HTR-8/SVneo (cell line): ENCODE results near the gene LSG1.
A peak's percentile ranks its signal among the peaks of the same experiment; 100 is the strongest.

Source experiments
- DNase-seq: peaks from one replicate; pipeline ENCODE4 v3.0.0; 2011; ENCODE audit warnings: low spot score, mixed read lengths; ENCODE audit not compliant: insufficient read length
- FAIRE-seq: peaks from 2 replicates; lab custom pipeline; 2011; peaks lifted over from hg19 to GRCh38; lab: Jason Lieb, UNC

Gene LSG1

DNA sequence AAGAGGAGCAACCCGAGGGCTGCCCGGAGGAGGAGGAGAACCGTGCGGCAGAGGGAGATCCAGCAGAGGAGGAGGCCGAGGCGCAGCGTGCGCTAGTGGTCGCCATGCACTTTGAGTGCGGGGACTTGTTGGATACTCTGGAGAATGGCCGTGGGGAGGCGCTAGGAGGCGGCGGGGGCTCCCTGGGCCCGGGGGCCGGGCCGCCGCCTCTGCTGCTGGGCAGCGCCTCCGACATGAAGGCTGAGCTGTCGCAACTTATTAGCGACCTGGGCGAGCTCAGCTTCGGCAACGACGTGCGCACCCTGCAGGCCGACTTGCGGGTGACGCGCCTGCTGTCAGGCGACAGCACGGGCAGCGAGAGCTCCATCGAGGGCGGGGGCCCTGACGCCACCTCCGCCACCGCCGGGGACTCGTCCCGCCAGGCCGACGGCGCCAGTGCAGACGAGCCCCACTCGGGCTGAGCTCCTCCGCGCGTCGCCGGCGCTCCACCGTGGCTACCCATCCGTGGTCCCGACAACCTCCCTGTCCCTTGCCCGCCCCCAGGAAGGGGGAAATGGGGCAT is 15.7 kb upstream of the LSG1 start:
- FAIRE-seq = no peak
- no peak for DNase-seq

DNA sequence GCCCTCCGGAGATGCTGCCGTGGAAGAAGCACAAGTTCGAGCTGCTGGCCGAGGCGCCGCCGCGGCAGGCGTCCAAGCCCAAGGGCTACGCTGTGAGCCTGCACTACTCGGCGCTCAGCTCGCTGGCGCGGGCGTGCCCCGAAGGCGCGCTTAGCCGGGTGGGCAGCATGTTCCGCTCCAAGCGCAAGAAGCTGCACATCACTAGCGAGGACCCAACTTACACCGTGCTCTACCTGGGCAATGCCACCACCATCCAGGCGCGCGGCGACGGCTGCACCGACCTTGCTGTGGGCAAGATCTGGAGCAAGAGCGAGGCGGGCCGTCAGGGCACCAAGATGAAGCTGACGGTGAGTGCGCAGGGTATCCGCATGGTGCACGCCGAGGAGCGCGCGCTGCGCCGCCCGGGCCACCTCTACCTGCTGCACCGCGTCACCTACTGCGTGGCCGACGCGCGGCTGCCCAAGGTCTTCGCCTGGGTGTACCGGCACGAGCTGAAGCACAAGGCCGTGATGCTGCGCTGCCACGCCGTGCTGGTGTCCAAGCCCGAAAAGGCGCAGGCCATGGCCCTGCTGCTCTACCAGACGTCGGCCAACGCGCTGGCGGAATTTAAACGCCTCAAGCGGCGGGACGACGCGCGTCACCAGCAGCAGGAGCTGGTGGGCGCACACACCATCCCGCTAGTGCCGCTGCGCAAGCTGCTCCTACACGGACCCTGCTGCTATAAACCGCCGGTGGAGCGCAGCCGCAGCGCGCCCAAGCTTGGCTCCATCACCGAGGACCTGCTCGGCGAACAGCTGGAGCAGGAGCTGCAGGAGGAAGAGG is 15.0 kb upstream of the LSG1 start:
- FAIRE-seq = no peak

DNA sequence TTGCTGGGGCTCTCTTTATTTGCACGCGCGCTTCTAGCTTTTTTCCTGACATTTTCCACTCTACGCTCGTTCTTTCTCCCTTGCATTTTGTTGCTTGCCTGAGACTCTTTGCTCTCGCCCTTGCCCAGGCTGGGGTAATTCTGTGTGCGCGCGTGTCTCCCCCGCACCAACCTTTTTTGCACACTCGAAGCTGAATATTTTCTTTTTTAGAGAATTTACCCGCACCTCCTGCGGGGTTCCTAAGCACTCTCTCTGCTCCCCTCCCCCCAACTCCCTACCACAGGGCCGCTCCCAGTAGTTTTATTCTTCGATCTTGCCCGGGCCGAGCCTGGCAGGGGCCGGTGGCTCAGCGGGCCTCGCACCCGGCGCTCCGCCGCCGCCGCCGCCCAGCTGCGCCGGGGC is 14.4 kb upstream of the LSG1 start:
- DNase-seq = no peak

More for the DNA sequence above, 15.0 kb upstream of the LSG1 start:
- no peak for DNase-seq

DNA sequence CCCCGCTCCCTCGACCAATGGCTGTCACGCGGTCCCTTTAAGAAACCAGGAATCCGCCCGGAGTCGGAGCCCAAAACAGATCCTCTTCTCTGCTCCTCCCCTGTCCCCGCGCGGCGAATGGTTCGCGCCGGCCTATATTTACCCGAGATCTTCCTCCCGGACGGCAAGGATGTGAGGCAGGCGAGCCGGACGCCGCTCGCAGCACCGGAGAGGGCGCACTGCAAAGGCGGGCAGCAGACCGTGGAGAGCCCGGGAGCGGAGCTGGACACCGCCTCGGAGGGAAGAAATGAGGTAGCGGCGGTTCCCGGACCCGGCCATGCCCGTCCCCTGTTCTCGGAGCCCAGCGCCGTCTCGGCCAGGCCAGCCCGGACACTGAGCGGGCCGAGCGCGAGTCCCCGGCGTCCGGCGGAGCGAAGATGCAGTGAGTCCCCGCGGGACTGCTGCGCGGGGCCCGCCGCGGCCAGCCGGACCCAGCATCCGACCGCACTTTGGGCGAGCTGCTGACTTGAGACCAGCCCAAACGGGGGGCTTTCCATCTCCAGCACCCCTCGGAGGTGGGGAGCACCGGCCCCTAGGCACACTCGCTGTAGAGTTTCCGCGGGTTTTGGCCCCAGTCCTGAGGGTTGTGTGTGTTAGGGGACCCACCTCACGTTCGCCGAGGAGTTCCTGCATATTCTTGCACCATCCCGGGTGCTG is 13.9 kb upstream of the LSG1 start, which contains the start of gene FAM43A:
FAM43A (plus strand) TSS at position 166 of the 696 bp plus-strand sequence. CDS start 944 bp downstream, outside the sequence.
- peak; percentile 80 for FAIRE-seq
- DNase-seq = peak; percentile 90

More for the DNA sequence above, 14.4 kb upstream of the LSG1 start:
- FAIRE-seq = no peak

DNA sequence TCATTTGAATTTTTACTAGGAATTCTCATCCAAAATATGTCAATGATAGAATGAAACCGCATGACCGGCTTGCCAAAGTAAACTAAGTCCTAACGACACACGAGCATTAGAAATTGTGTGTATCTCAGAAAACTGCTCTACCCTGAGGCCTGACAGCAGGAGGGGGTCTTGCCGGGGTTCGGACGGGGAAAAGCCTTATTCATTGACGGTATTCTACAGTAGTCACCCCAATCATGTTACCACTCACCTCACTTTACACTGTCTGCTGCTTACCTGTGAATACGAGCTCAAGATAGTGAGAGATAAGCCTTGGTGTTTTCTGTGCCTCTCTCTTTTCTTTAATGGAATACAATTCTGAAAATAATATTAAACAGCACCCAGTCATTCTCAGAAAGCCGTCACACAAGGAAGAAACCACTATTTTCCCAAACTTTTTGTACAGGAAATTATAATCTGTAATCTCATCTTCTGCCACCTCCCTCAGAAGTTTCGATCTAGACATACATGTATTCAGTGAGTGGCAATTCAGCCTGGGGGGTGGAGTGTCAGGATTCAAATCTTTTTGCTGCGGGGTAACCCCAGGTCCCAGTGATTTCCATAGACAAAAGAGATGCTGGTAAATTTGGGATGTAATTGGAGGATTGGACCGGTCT is 13.2 kb upstream of the LSG1 start:
- DNase-seq (no peak), FAIRE-seq (no peak)

DNA sequence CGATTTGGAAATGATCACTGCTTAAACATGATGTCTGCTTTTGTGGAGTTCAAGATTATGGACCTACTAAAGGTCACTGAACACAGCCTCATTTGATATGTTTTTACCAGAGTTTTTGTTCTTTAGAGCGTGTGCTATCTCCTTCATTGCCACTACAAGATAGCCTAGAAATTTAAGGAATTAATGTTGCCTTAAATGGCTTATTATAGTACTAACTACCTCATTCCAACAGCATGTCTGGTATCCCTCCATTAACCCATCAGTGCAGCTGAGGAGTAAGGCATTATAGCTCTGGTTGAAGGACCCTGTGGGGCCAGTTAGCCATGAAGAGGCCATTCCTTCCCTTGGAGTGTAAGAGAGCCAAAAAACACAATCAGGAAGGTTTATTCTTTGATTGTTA is 11.4 kb upstream of the LSG1 start:
- DNase-seq = no peak
- no peak for FAIRE-seq

DNA sequence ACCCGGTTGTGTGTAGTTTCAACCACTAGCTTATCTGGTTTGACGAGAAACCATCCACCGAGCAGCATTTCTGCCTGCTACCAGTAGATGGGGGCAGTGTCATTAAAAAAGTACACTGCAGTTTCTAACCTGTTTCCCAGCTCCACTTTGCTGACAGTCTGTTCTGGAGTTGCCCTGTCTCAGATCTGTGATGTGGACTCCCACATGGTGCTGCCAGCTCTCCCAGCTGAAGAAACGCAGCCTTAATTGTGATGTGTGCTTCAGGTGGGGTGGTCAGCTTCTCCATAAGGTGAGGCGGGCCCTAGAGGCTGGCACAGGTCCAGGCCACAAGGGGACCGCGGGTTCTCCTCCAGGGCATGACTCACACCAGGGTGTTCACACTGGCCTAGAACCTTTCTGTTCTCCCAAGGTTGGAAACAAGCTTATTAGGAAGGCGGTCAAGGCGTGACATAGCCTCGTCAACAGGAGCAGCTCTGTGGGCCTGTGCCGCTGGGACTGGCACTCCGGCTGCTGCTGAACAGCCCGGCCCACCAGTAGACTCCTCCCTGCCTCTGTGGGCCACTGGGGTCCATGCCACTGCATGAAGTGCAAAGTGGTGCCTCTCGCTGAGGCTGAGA is 10.8 kb upstream of the LSG1 start:
- peak; percentile 96 for FAIRE-seq
- DNase-seq = peak; percentile 86

DNA sequence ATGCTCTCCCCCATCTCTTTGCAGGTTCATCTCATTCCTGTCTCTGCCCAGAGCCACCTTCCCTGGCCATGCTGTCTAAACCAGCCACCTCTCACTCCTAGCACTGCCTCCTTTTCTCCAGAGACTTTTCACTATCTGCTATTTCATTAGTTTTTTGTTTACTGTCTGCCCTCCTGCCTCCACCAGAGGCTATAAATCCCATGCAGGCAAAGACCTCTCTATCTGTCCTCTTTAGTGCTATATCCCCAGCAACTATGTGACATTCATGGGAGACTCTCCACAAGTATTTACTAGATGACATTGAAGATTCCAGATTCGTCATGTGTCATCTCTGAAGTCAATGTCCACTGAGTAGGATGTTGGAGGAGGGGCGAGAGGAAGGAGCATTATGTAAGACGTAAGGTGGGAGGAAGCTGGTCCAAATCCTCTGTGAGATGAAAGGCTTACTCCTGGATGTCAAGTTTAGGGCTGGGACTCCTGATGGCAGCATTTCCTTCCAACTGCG is 10.2 kb upstream of the LSG1 start:
- DNase-seq = peak; percentile 33
- no peak for FAIRE-seq

DNA sequence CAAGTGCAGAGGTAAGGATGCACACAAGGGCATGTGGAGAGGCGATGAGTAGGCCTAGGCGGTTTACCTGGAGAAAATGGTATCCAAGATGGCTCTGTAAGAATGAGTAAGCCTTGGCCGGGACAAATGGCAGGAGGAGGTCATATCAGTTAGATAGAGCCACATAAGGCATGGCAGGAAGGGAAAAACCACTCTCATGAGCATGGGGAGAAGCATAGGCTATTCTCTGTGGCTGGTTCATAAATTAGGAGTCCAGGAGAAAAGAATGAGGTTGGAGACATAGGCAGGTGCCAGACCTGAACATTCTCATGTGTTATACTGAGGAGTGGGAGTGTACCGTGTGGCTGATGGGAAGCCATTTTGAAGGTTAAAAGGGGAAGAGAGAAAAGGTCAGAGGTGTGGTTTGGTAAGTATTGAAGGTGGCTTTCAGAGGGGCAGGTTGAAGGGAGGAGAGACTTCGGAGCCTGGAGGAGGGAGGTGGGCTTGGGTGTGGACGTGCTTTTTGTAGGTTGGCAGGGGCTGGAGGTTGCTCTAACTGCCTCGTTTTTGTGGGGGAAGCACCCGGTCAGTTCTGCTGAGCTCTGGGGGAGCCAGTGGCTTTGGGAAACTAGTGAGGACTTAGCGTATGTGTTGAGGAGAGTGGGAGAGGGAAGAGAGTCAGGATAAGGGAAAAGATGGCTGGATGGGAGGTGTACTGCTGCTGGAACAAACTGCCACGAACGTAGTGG is 9.1 kb upstream of the LSG1 start:
- FAIRE-seq (no peak), DNase-seq (no peak)

DNA sequence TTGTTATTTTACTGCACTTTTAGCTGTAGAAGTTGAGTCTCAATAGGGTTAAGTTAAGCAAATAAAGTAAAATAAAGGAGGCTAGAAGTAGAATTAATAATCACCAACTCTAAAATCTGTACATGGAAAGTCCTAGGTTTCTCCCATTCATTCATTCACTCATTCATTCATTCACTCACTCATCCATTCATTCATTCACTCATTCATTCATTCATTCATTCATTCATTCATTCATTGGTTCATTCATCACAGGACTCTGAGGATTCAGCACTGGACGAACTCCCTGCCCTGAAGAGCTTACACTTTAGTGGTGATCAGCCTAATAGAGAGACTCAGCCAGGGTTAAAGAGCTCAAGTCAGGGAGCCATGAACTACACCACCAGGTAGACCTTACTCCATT is 4.5 kb upstream of the LSG1 start:
- FAIRE-seq = no peak

DNA sequence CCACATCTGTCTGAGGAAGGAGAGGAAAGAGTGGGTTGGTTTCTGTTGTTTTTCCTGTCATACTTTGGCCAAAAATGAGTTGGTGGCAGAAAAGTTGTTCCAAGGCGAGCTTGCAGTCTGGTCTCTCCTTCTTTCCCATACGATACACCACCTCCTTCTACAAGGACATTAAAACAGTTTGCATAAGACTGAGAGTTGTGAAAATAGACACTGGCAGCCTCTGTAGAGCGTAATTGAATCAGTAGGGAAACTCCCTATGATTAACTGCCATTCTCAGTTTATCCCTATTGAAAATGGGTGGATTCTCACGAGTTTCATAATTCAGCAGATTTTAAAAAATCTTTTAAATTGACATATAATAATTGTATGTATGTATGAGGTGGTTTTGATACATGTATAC is 3.7 kb upstream of the LSG1 start:
- no peak for DNase-seq
- no peak for FAIRE-seq

More for the DNA sequence above, 4.5 kb upstream of the LSG1 start:
- DNase-seq = no peak

DNA sequence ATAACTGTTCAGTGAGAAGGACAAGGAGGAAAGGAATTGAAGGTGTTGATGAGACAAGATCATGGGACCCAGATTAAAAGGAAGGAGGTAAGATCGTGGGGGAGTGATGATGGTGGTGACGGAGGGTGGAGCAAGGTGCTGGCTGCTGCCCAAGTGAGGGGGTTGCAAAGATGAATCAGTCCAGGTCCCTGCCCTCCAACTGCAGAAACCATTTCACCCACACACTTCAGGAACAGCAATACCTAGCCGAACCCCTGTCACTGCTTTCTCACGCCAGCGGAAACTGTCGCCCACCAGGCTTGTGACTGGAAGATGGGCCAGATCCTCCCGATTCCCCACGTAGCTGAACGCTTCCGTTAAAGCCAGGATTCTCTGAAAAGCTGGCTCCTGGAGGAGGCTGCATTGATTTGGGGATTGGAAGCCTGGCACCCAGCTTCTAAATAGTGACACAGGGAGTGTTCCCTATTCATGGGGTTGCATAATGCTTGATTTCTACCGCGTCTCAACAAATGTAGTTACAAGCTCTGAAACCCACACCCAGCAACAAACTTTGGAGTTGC is 3.2 kb upstream of the LSG1 start:
- no peak for DNase-seq
- FAIRE-seq = no peak

DNA sequence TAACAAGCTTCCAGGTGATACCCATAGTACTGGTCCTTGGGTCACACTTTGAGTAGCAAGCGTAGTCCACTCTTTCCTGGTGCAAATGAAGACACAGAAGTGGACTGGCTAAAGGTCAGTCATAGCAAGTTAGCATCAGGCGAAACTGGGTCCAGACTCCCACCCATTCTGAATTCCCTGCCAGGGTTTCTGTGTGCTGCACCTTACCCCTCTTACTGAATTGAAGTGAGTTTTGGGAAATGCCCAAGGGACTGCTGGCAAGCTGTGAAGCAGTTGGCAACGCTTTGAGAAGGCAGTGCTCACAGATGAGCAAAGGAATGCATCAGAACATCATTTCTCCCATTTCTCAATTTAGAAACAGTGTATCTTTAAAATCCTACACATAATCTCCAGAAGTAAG is 1.8 kb upstream of the LSG1 start:
- no peak for FAIRE-seq
- DNase-seq = no peak

DNA sequence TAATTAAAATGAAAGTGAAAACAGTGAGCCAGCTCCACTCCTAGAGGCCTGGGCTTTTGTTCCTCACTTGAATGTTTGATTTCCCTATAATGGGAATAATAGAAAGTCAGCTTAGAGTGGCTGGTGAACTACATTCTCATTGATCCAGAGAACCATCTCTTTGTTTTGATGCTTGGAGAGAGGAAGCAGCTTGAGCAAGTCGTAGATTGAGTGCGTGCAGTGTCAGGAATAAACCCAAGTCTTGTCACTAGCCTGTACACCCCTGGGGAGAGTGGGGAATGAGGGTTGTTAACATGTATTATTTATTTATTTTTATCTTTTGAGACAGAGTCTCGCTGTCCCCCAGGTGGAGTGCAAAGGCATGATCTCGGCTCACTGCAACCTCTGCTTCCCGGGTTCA is 885 bp upstream of the LSG1 start:
- DNase-seq (no peak), FAIRE-seq (no peak)

DNA sequence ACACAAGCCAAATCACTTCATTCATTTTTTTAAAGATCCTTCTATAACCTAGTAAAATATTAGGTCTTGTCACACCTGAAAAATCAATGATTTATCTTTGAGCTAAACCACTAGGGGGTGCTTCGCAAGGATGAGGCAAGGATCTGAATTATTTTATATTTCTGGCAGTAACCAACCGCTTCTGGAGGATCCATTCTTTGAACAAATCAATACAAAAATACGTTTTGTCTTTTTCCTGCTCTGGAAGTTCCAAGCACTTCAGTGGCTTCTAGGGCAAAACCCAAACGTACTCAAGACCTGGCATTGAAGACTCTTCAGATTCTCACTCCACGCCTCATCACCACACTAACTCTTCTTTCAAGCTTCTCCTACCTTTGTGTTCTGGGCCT is 486 bp downstream of the LSG1 start:
- FAIRE-seq (no peak), DNase-seq (no peak)

DNA sequence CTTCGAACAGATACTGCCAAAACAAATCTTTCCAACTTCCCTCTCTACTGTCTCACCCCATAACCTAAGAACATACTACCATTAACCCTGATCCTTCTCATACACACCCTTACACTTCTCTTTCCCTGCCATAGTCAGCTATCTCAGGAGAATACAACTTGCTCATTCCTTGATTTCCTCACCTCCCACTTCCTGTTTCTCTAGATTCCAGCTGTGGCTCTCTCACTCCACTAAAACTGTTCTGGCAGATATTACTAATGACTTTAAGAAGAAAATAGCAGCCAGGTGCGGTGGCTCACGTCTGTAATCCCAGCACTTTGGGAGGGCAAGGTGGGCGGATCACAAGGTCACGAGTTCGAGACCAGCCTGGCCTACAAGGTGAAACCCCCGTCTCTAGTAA is 4.6 kb downstream of the LSG1 start:
- FAIRE-seq = no peak
- DNase-seq = no peak

DNA sequence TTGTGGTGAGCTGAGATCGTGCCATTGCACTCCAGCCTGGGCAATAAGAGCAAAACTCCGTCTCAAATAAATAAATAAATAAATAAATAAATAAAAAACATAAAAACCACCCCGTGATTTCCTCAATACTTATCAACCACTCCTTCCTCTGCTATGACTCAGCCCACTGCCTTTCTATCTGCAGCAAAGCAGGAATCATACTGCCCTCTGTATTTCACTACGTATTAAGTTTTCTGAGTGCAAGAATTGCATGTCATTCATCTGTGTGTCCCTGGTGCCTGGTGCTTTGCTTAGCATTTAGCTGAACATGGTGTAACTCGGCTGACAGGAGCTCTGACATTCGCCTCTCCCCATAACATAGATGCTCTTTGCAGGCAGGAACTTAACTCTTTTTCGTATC is 7.1 kb downstream of the LSG1 start:
- FAIRE-seq = no peak
- no peak for DNase-seq

DNA sequence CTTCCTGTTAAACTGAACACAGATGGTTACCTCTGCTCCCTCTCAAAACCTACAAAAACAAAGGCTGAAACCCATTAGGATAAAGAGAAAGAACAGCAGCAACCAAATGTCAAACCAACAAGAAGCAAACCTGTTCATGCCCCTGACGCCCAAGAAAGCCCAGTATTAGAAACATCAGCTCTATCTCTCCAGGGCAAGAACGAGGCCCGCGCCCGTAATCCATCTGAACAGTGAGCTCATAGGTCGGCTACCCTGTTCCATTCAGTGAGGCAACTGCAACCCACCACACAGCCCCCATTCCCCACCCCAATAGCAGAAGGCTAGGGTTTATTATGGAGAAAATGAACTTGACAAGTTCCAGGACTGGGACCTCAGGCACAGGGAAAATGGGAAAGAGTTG is 10.0 kb downstream of the LSG1 start:
- DNase-seq (no peak), FAIRE-seq (no peak)

DNA sequence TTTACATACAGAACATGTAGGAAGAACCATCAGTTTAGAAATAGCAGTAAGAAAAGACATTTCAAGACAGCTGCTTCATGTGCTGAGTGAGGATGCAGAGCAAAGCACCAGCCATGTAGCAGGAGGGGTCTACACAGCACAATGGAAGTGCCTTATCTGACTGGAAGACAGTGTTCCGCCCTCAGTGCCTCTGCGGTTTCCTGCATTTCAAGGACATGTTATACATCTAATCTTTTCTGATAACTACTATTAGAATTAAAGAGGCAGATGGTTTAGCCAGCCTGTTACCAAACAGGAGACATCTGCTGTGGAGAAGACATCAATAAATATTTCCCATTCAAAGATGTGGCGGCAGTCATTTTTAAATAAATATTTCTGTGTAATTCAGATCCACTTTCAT is 10.6 kb downstream of the LSG1 start:
- FAIRE-seq (no peak), DNase-seq (no peak)
